ENCODE results near the gene TBL3.
"Not testable (repeated sequence)": the region's sequence is repeated elsewhere in the genome, so short reads cannot be mapped to it uniquely, and the experiment has no call there.

TBL3 gene

GRCh38 chr16:1950559-1950958 lies 21.3 kb upstream of the TBL3 start:
- no peak for DNase-seq (ENCODE audit: low read depth)
- in situ Hi-C loops (cut with HindIII; ENCODE audit: low sequenced_read_pairs): no loop called here
- H3K4me3 ChIP-seq (ENCODE audit: low read depth, low read length): no peak overlapping the region
- TF ChIP-seq CTCF (IDR thresholded peaks at IDR 0.05; ENCODE audit: low read depth, low read length, missing control alignments): no peak

- no peak overlapping the region for H3K4me3 ChIP-seq (ENCODE audit: low read depth, low read length)
- DNase-seq (ENCODE audit: low read depth): no peak
- in situ Hi-C loops (cut with HindIII; ENCODE audit: low sequenced_read_pairs): no loop called here
- TF ChIP-seq CTCF (IDR thresholded peaks at IDR 0.05; ENCODE audit: low read depth, low read length, missing control alignments): no peak
These were observed 18.1 kb upstream of the TBL3 start for GRCh38 chr16:1953734-1954133.

GRCh38 chr16:1957434-1958142 lies 14.3 kb upstream of the TBL3 start:
- DNase-seq (ENCODE audit: low read depth); H3K4me3 ChIP-seq (ENCODE audit: low read depth, low read length); in situ Hi-C loops (cut with HindIII; ENCODE audit: low sequenced_read_pairs): not testable (repeated sequence)

GRCh38 chr16:1958143-1958491 lies 13.7 kb upstream of the TBL3 start:
- in situ Hi-C loops (cut with HindIII; ENCODE audit: low sequenced_read_pairs); H3K4me3 ChIP-seq (ENCODE audit: low read depth, low read length); DNase-seq (ENCODE audit: low read depth): not testable (repeated sequence)

- peak overlapping the region; percentile 83 for H3K4me3 ChIP-seq (ENCODE audit: low read depth, low read length)
- in situ Hi-C loops (cut with HindIII; ENCODE audit: low sequenced_read_pairs): no loop called here
- DNase-seq (ENCODE audit: low read depth): no peak
- no peak for TF ChIP-seq CTCF (IDR thresholded peaks at IDR 0.05; ENCODE audit: low read depth, low read length, missing control alignments)
These were observed 13.1 kb upstream of the TBL3 start for GRCh38 chr16:1958715-1959268.

GRCh38 chr16:1959269-1960039 lies 12.4 kb upstream of the TBL3 start, which contains the start of gene NDUFB10:
Gene NDUFB10, plus strand, starts transcription at chr16:1959538. Its CDS starts 87 bp downstream, at chr16:1959625.
- DNase-seq (ENCODE audit: low read depth): peak; percentile 44
- in situ Hi-C loops (cut with HindIII; ENCODE audit: low sequenced_read_pairs): no loop called here
- H3K4me3 ChIP-seq (ENCODE audit: low read depth, low read length): peak within 1 kb of the TSS; percentile 83
- peak; percentile 38 for TF ChIP-seq CTCF (IDR thresholded peaks at IDR 0.05; ENCODE audit: low read depth, low read length, missing control alignments)

- peak overlapping the region; percentile 83 for H3K4me3 ChIP-seq (ENCODE audit: low read depth, low read length)
- no peak for DNase-seq (ENCODE audit: low read depth)
- no peak for TF ChIP-seq CTCF (IDR thresholded peaks at IDR 0.05; ENCODE audit: low read depth, low read length, missing control alignments)
- in situ Hi-C loops (cut with HindIII; ENCODE audit: low sequenced_read_pairs): no loop called here
These were observed 10.9 kb upstream of the TBL3 start for GRCh38 chr16:1960665-1961630.

Measured in astrocyte of the cerebellum (primary cell).